ENCODE measurements around the gene KIAA0319L.

KIAA0319L gene

DNA sequence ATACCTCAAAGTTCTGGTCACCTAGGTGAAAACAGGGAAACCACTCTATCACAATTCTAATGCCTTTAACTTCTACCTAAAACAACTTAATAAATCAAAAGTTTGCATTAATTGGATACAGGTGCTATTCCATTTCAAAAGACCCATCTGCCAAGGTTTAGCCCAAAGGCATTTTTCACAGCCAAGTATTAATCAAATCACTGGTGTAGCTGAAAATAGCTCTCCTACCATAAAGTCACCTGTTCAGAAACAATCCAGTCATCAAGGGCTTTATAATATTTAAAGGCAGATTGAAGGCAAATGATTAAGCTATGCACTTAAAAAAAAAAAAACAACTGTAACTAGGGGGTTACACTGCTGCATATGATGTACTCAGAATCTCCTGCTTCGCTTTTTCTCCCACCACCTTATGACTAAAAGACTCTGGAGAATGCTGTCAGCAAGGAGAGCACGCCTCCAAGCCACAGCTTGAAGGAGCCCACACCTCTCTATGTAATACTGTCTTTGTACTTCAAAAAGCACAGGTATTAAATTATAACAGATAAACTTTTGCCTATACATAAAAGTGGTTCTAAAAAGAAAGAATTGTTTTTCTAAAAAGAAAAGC, 20.5 kb downstream of the KIAA0319L start:
- no peak for DNase-seq (ENCODE audit: low spot score)

- DNase-seq (ENCODE audit: low spot score) = no peak
Measured at GRCh38 chr1:35535243-35535642, 22.0 kb downstream of the KIAA0319L start.

DNA sequence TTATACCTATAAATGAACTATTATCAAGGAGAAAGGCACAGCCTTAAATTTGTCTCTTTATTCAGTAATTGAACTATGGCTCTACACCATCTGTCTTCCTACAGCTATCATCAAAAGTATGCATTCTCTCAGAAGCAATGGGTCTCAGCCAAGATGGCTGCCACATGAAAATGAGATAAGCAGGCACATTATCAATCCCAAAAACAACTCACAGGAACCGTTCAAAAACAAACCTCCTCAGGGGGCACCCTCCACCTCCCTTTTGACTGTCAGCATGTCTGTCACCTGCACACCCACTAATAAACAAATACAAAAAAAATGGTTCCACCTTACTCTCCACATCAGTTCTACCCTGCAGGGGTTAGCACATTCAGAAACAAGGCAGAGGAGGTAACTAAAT, 23.6 kb downstream of the KIAA0319L start:
- no peak for DNase-seq (ENCODE audit: low spot score)

- no peak for DNase-seq (ENCODE audit: low spot score)
Measured at GRCh38 chr1:35532497-35533223, 24.5 kb downstream of the KIAA0319L start.

GRCh38 chr1:35531368-35531767, 25.8 kb downstream of the KIAA0319L start:
- no peak for DNase-seq (ENCODE audit: low spot score)

DNA sequence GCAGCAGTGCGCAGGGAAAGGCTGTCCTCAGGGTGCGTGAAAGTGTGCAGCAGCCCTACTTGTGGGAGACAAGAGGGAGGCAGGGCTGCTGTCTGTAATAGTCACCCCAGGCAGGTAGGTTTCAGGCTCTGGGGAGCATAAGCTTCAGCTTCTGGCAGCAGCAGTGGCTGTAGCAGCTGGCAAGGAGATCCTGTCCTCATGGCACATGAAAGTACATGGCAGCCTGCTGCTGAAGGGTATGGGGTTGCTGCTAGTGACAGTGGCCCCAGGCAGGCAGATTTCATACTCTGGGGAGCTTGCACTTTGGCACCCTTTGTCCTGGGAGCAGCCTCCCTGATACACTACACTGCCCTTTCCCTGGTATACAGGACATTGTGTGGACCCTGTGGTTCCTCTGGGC, 26.3 kb downstream of the KIAA0319L start:
- no peak for DNase-seq (ENCODE audit: low spot score)

GRCh38 chr1:35530168-35530567, 27.0 kb downstream of the KIAA0319L start:
- DNase-seq (ENCODE audit: low spot score) = no peak

DNA sequence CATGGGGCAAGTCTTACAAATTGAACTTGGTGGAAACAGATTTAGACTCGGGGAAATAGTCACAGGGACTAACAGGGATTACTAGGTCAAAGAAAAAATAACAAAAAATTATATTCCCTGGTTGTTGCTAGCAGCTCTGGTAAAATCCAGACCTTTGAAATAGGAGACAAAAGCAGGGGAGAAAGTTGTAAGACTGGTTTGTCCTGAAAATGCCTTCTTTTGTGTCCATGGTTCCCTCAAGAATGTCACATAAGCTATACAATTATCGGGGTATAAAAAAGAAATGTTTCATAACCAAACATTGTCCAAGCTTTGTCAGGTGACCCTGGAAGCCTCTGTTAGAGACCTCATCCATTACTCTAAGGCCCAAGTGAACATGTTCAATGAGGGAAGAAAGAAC, 33.1 kb downstream of the KIAA0319L start:
- no peak for DNase-seq (ENCODE audit: low spot score)

DNA sequence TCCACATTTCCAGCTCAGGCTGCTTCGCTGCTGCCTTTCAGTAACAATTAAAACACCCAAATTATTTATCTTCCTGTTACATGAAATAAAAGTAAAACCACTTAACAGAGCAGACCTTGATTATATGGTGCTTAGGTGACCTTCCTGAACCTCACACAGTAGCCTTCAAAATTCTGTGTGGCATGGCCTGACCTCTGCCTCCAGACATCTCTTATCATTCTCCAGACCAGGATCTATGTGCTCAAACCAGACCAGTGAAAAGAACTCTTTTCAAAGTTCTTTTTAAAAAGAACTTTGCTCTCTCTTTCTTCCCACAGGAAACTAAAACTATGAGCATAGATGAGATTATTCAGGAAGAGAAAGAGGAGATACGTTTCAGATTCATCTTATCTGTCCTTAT, 37.8 kb downstream of the KIAA0319L start:
- no peak for DNase-seq (ENCODE audit: low spot score)

DNA sequence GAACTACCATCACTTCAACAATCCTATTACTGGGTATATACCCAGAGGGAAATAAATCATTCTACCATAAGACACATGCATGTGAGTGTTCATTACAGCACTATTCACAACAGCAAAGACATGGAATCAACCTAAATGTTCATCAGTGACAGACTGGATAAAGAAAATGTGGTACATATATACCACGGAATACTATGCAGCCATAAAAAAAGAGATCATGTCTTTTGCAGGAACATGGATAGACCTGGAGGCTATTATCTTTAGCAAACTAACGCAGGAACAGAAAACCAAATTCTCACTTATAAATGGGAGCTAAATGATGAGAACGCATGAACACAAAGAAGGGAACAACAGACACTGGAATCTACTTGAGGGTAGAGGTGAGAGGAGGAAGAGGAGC, 39.0 kb downstream of the KIAA0319L start:
- no peak for DNase-seq (ENCODE audit: low spot score)

GRCh38 chr1:35511305-35511704, 45.9 kb downstream of the KIAA0319L start:
- DNase-seq (ENCODE audit: low spot score) = no peak

DNA sequence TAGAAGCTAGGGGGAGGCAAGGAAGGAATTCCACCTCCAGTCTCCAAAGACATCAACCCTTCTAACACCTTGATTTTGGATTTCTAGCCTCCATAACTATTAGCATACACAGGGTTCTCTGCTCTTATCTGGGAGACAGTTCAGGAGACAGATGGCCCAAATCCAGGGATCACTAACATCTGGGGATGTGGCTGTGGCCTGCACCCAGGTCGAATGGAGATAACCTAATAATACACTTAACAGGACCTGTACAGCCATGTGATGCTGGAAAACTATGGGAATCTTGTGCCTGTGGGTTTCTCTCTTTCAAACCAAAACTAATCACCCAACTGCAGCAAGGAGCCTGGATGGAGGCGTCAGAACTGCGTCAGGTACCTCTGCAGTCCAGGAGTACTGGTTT, 47.6 kb downstream of the KIAA0319L start:
- no peak for DNase-seq (ENCODE audit: low spot score)

GRCh38 chr1:35507947-35508346, 49.3 kb downstream of the KIAA0319L start:
- DNase-seq (ENCODE audit: low spot score) = no peak

DNA sequence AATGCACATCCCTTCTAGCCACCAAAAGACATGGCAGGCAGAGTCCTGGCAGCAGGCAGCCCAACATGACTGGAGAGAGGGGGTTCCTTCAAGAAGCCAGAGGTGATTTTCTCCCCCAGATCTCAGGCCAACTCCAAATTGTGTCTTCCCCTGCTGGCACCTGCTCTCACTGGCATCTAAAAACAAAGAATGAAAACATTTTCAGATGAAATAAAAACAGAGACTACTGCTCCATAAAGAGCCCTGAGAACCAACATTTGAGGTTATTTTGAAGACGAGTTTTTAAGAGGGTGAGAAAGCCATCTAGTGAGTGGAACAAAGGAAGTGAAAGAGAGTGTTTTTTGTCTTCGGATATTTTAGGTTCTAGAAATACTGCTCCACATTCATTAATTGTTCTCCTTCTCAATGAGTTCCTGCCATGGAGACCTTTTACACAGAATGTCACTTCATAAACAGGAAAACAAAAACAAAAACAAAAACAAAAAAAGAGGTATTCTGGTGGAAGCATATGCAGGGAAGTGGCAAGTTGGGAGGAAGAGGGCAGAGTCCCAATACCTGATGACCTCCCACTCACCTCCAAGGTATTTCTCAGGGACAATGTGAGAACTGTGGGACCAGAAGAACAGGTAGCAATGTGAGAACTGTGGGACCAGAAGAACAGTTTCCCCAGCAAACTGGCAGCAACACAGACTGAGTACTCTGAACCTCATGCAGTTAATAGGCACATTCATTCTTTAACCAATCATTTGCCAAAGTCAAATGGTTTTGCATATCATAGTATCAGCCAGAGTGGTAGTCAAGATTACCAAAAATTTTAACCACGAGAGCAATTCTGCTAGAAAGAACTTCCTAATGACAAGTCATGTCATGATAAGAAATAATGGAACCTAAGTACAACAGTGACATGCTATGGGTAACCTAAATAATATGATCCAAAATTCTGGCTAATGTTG, 50.0 kb downstream of the KIAA0319L start:
- DNase-seq (ENCODE audit: low spot score) = no peak

GRCh38 chr1:35505911-35506798, 51.0 kb downstream of the KIAA0319L start:
- peak; percentile 69 for DNase-seq (ENCODE audit: low spot score)

GRCh38 chr1:35502242-35502641, 55.0 kb downstream of the KIAA0319L start:
- DNase-seq (ENCODE audit: low spot score) = no peak

- DNase-seq (ENCODE audit: low spot score) = no peak
Measured at GRCh38 chr1:35500439-35500838, 56.8 kb downstream of the KIAA0319L start.

- no peak for DNase-seq (ENCODE audit: low spot score)
Measured at GRCh38 chr1:35499652-35500176, 57.5 kb downstream of the KIAA0319L start.

GRCh38 chr1:35499231-35499630, 58.0 kb downstream of the KIAA0319L start:
- no peak for DNase-seq (ENCODE audit: low spot score)

DNA sequence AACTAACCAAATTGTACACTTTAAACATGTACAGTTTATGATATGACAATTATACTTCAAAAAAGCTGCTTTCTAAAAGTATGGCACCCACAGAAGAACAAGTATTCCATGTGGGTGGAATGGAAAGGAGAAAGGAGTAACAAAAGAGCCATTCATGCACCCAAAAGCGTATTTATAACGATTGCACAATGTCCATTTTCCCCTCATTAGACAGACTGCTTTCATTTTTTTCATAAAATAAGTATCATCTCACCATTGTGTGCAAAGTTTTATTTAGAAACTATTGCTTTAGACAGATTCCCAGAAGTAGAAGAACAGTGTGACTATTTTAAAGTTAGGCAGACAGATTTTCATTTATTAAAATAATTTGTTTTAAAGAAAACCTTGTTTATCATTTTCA, 59.6 kb downstream of the KIAA0319L start:
- no peak for DNase-seq (ENCODE audit: low spot score)

- no peak for DNase-seq (ENCODE audit: low spot score)
Measured at GRCh38 chr1:35490250-35490649, 67.0 kb downstream of the KIAA0319L start.

- no peak for DNase-seq (ENCODE audit: low spot score)
Measured at GRCh38 chr1:35488336-35488735, 68.9 kb downstream of the KIAA0319L start.
